Measurements from ENCODE around the gene RAB3B.
"Not testable (repeated sequence)": the region's sequence is repeated elsewhere in the genome, so short reads cannot be mapped to it uniquely, and the experiment has no call there.

The RAB3B gene

GRCh38 chr1:51988254-51988653 is 2.2 kb downstream of the RAB3B start:
- DNase-seq: no peak

GRCh38 chr1:51986718-51987117 is 3.8 kb downstream of the RAB3B start:
- no peak for DNase-seq

- no peak for DNase-seq
Observed at GRCh38 chr1:51982161-51982560, 8.3 kb downstream of the RAB3B start.

- DNase-seq: no peak
Observed at GRCh38 chr1:51981555-51981954, 8.9 kb downstream of the RAB3B start.

GRCh38 chr1:51978099-51978498 is 12.4 kb downstream of the RAB3B start:
- no peak for DNase-seq

- no peak for DNase-seq
Observed at GRCh38 chr1:51976846-51977602, 13.5 kb downstream of the RAB3B start.

GRCh38 chr1:51973587-51974474 is 16.7 kb downstream of the RAB3B start:
- DNase-seq: no peak

GRCh38 chr1:51969038-51969705 is 21.3 kb downstream of the RAB3B start:
- DNase-seq: no peak

- DNase-seq: no peak
Observed at GRCh38 chr1:51968632-51969031, 21.9 kb downstream of the RAB3B start.

GRCh38 chr1:51967213-51967791 is 23.2 kb downstream of the RAB3B start:
- DNase-seq: not testable (repeated sequence)

GRCh38 chr1:51966559-51966958 is 23.9 kb downstream of the RAB3B start:
- no peak for DNase-seq

- DNase-seq: no peak
Observed at GRCh38 chr1:51964309-51964696, 26.2 kb downstream of the RAB3B start.

- no peak for DNase-seq
Observed at GRCh38 chr1:51963592-51964308, 26.8 kb downstream of the RAB3B start.

- no peak for DNase-seq
Observed at GRCh38 chr1:51962486-51963356, 27.8 kb downstream of the RAB3B start.

- DNase-seq: no peak
Observed at GRCh38 chr1:51961954-51962353, 28.5 kb downstream of the RAB3B start.

GRCh38 chr1:51961231-51961630 is 29.3 kb downstream of the RAB3B start:
- no peak for DNase-seq

GRCh38 chr1:51960262-51960661 is 30.2 kb downstream of the RAB3B start:
- DNase-seq: no peak

GRCh38 chr1:51958824-51959223 is 31.7 kb downstream of the RAB3B start:
- no peak for DNase-seq

GRCh38 chr1:51957618-51958017 is 32.9 kb downstream of the RAB3B start:
- no peak for DNase-seq

- no peak for DNase-seq
Observed at GRCh38 chr1:51956528-51957509, 33.7 kb downstream of the RAB3B start.
